ENCODE results near the gene DEGS2. TPM values are rescaled to one million over a fixed set of nuclear protein-coding genes. Genes with fewer than 3 reads are reported as not detected.

DEGS2 gene
- total RNA-seq, 4 donors from 2014 or later = 0.16 to 0.94 (median 0.68) TPM

GRCh38 chr14:100108840-100109593, 50.4 kb downstream of the DEGS2 start:
- H3K9me3 ChIP-seq = no peaks in the 10 kb centered on the region
- 71 to 90% methylated on average over 4 to 5 of the region's 10 CpGs for WGBS, 2 donors (ENCODE audit: low coverage in 1 of 2)
- no peak for TF ChIP-seq EP300 (IDR thresholded peaks at IDR 0.05)
- no peak for TF ChIP-seq POLR2AphosphoS5 (IDR thresholded peaks at IDR 0.05)
- TF ChIP-seq POLR2A (IDR thresholded peaks at IDR 0.05) = no peak
- TF ChIP-seq CTCF (IDR thresholded peaks at IDR 0.05) = no peak
- no peak overlapping the region for H3K4me3 ChIP-seq
- H3K27ac ChIP-seq = peak overlapping the region in 1 of 4 donors; percentile 26
- no peaks in the 10 kb centered on the region for H3K27me3 ChIP-seq
- H3K36me3 ChIP-seq = no peaks in the 10 kb centered on the region
- no peak for ATAC-seq
- peaks cover 0 to 50% (median 25%) of the 10 kb centered on the region in 3 donors for H3K4me1 ChIP-seq

- peaks cover 0 to 58% (median 33%) of the 10 kb centered on the region in 3 donors for H3K4me1 ChIP-seq
Observed at GRCh38 chr14:100108042-100108825, 51.2 kb downstream of the DEGS2 start.

GRCh38 chr14:100107236-100107635, 52.2 kb downstream of the DEGS2 start:
- H3K4me1 ChIP-seq = peaks cover 0 to 66% (median 37%) of the 10 kb centered on the region in 3 donors
- 67% methylated on average over 1 of the region's 5 CpGs; no CpG with 5 or more reads in 1 of the 2 donors for WGBS, 2 donors (ENCODE audit: low coverage in 1 of 2)

More at GRCh38 chr14:100108042-100108825, 51.2 kb downstream of the DEGS2 start:
- Histone ChIP-seq H3K27ac (peak overlapping the region in 1 of 4 donors; percentile 26), H3K9me3 (no peaks in the 10 kb centered on the region), H3K4me3 (no peak overlapping the region), H3K27me3 (no peaks in the 10 kb centered on the region), H3K36me3 (no peaks in the 10 kb centered on the region)
- ATAC-seq = peak; percentile 74
- TF ChIP-seq POLR2AphosphoS5 (IDR thresholded peaks at IDR 0.05) (peak; percentile 9), POLR2A (IDR thresholded peaks at IDR 0.05) (no peak), CTCF (IDR thresholded peaks at IDR 0.05) (peak in 3 of 4 experiments; percentile 85 to 93 (median 89))
- WGBS, 2 donors (ENCODE audit: low coverage in 1 of 2) = 38 to 42% methylated on average over 8 to 12 of the region's 13 CpGs

GRCh38 chr14:100106250-100107112, 53.0 kb downstream of the DEGS2 start:
- Histone ChIP-seq H3K4me3 (no peak overlapping the region), H3K27ac (peak overlapping the region in 1 of 4 donors; percentile 32), H3K4me1 (peaks cover 0 to 66% (median 37%) of the 10 kb centered on the region in 3 donors), H3K27me3 (no peaks in the 10 kb centered on the region), H3K36me3 (no peaks in the 10 kb centered on the region), H3K9me3 (no peaks in the 10 kb centered on the region)
- TF ChIP-seq EP300 (IDR thresholded peaks at IDR 0.05) (no peak), POLR2AphosphoS5 (IDR thresholded peaks at IDR 0.05) (no peak), CTCF (IDR thresholded peaks at IDR 0.05) (no peak), POLR2A (IDR thresholded peaks at IDR 0.05) (no peak)
- ATAC-seq = no peak
- WGBS, 2 donors (ENCODE audit: low coverage in 1 of 2) = 86 to 90% methylated on average over 9 to 14 of the region's 17 CpGs

More at GRCh38 chr14:100107236-100107635, 52.2 kb downstream of the DEGS2 start:
- no peak for ATAC-seq
- Histone ChIP-seq H3K27ac (peak overlapping the region in 1 of 4 donors; percentile 32), H3K27me3 (no peaks in the 10 kb centered on the region), H3K4me3 (no peak overlapping the region), H3K9me3 (no peaks in the 10 kb centered on the region), H3K36me3 (no peaks in the 10 kb centered on the region)
- no peak for TF ChIP-seq CTCF (IDR thresholded peaks at IDR 0.05)

Data from gastroesophageal sphincter (tissue), 4 donors.